ENCODE results near the gene WDR17. TPM values are rescaled to one million over a fixed set of nuclear protein-coding genes. Genes with fewer than 3 reads are reported as not detected.

The WDR17 gene
- total RNA-seq, 1 donor = 1.2 TPM

- Histone ChIP-seq H3K4me3 (ENCODE audit: low read length) (no peak overlapping the region), H3K27me3 (ENCODE audit: insufficient read depth, low read length) (no peaks in the 10 kb centered on the region), H3K9me3 (ENCODE audit: low read depth, low read length) (no peaks in the 10 kb centered on the region), H3K4me1 (ENCODE audit: insufficient read depth, low read length) (no peaks in the 10 kb centered on the region)
Observed at GRCh38 chr4:176142253-176142652, 76.6 kb downstream of the WDR17 start.

- Histone ChIP-seq H3K4me1 (ENCODE audit: insufficient read depth, low read length) (no peaks in the 10 kb centered on the region), H3K4me3 (ENCODE audit: low read length) (no peak overlapping the region), H3K9me3 (ENCODE audit: low read depth, low read length) (no peaks in the 10 kb centered on the region), H3K27me3 (ENCODE audit: insufficient read depth, low read length) (no peaks in the 10 kb centered on the region)
Observed at GRCh38 chr4:176149680-176150355, 84.2 kb downstream of the WDR17 start.

DNA sequence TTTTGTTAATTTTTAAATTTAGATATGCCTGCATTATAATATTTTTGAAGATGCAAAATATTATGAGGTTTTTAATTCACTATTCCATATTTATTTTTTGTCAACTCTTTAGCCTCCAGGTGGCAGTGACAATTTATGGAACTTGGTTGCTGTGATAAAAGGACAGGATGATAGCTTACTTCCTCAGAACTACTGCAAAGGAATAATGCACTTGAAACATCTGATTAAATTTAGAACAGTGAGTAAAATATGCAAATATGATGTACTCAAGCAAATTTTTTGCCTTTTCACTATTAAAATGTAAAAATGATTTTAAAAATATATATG lies 84.7 kb downstream of the WDR17 start:
- Histone ChIP-seq H3K4me1 (ENCODE audit: insufficient read depth, low read length) (no peaks in the 10 kb centered on the region), H3K9me3 (ENCODE audit: low read depth, low read length) (no peaks in the 10 kb centered on the region), H3K4me3 (ENCODE audit: low read length) (no peak overlapping the region), H3K27me3 (ENCODE audit: insufficient read depth, low read length) (no peaks in the 10 kb centered on the region)

DNA sequence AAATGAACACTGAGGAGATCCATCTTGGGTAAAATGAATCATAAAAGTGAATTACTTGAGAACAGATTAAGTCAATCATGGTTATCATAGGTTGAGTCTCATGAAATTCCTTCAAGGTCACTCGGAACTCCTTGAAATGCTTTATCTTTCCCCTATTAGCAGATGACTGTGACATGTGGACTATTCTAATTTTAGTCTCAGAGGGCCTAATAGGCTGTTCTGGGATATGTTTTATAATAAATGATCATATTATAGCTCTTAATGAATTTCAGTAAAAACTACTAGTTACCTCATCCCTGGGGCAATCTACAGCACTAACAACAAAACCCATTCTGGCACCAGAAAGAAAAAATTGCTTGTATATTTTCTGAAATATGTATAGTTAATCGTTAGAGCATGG lies 85.1 kb downstream of the WDR17 start:
- H3K9me3 ChIP-seq (ENCODE audit: low read depth, low read length) = no peaks in the 10 kb centered on the region
- no peak overlapping the region for H3K4me3 ChIP-seq (ENCODE audit: low read length)
- no peaks in the 10 kb centered on the region for H3K27me3 ChIP-seq (ENCODE audit: insufficient read depth, low read length)
- H3K4me1 ChIP-seq (ENCODE audit: insufficient read depth, low read length) = no peaks in the 10 kb centered on the region

DNA sequence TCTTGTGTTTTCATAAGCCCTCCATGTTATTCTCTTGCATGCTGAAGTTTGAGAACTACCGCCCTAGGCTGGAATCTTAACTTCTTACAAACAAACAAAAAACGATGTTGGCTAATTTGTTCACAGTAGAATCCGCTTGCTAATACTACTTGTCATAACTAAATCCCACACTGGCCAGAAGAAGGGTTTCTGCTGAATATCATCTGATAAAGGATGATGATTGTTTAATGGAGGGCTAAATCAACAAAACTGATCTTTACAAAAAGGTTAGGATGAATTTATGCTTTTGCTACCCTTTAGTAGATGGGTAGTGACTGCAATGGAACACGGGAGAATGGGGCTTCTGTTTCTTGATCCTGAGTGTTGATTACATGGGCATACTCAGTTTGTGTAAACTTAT lies 87.5 kb downstream of the WDR17 start:
- Histone ChIP-seq H3K4me1 (ENCODE audit: insufficient read depth, low read length) (no peaks in the 10 kb centered on the region), H3K4me3 (ENCODE audit: low read length) (no peak overlapping the region), H3K9me3 (ENCODE audit: low read depth, low read length) (no peaks in the 10 kb centered on the region), H3K27me3 (ENCODE audit: insufficient read depth, low read length) (no peaks in the 10 kb centered on the region)

GRCh38 chr4:176156656-176157055 lies 91.0 kb downstream of the WDR17 start:
- Histone ChIP-seq H3K9me3 (ENCODE audit: low read depth, low read length) (no peaks in the 10 kb centered on the region), H3K4me1 (ENCODE audit: insufficient read depth, low read length) (no peaks in the 10 kb centered on the region), H3K4me3 (ENCODE audit: low read length) (no peak overlapping the region), H3K27me3 (ENCODE audit: insufficient read depth, low read length) (no peaks in the 10 kb centered on the region)

DNA sequence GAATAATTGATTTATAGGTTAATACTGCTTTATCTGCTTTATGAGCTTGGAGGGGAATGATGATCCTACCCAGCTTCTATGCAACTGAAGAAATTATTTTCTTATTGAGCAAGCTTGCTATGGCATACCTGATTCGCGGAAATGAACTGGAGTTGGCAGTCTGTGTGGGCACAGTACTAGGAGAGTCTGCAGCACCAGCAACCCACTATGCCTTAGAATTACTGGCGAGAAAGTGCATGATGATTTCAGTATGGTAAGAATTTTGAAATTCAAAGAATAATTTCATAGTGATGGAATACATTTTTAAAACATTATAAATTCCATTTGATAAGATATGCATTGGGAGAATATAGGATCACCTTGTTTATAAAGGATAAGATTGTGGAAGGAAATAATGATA lies 97.4 kb downstream of the WDR17 start:
- Histone ChIP-seq H3K9me3 (ENCODE audit: low read depth, low read length) (no peaks in the 10 kb centered on the region), H3K4me3 (ENCODE audit: low read length) (no peak overlapping the region), H3K27me3 (ENCODE audit: insufficient read depth, low read length) (no peaks in the 10 kb centered on the region), H3K4me1 (ENCODE audit: insufficient read depth, low read length) (no peaks in the 10 kb centered on the region)

DNA sequence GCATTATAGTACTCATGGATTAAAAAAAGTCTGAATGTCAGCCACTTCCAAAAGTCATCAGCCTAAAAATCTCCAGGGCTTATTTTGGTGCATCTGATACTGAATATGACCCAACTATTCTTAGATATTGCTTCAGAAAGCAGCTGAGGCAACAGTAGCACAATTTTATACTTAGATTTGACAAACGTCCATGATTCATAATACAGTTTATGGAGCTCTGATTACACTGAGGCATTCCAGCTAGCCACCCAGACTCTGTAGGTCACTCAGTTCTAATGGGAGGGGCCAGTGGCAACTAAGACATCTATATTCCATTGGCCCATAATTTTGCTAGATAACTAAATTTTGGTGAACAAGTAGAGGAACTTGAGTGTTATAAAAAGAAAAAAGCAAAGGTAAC lies 119.4 kb downstream of the WDR17 start:
- H3K9me3 ChIP-seq (ENCODE audit: low read depth, low read length) = no peaks in the 10 kb centered on the region
- H3K4me1 ChIP-seq (ENCODE audit: insufficient read depth, low read length) = no peaks in the 10 kb centered on the region
- no peaks in the 10 kb centered on the region for H3K27me3 ChIP-seq (ENCODE audit: insufficient read depth, low read length)
- H3K4me3 ChIP-seq (ENCODE audit: low read length) = no peak overlapping the region

DNA sequence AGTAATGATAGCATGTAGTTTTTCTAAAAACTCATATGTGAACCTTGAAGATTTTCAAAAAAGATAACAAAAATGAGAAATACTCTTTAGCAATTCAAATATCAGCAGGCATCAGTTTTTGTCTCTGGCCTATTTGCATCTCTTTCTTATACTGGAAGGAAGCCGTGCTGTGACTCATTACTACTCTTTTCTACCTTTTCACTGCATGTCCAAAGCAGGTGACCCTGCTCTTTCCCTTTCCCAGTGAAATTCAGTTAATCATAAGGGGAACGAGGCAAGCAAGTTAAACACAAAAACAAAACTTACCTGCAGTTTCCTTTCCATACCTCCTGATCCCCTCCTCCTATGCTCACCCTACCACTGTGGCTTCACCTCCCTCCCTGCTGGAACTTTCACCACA lies 120.4 kb downstream of the WDR17 start:
- H3K9me3 ChIP-seq (ENCODE audit: low read depth, low read length) = no peaks in the 10 kb centered on the region
- no peak overlapping the region for H3K4me3 ChIP-seq (ENCODE audit: low read length)
- no peaks in the 10 kb centered on the region for H3K4me1 ChIP-seq (ENCODE audit: insufficient read depth, low read length)
- peaks cover 5% of the 10 kb centered on the region for H3K27me3 ChIP-seq (ENCODE audit: insufficient read depth, low read length)

DNA sequence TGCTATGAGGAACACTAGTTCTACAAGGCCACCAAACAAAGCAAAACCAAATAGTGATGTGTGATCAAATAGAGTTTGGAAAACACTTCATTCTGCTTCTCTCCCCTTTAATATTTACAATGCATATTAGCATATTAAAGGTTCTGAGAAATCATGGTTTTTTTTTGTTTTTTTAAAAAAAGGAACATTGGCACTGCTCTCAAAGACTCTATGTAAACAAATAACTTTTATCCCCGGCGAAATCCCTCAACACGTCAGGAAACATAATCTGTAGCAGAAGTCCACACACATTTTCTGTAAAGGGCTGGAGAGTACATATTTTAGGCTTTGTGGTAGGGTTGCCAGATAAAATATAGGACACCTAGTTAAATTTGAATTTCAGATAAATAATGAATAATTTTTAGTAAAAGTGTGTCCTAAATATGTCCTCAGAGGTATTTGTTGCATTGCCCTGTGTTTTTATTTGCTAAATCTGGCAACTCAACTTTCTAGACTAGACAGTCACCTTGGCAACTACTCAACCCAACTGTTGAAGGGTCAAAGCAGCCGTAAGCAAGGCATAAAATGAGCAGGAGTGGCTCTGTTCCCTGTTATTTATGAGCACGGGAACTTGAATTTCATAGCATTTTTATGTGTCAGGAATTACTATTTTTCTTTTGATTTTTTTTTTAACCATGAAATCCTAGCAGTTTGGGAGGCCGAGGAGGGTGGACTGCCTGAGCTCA lies 121.2 kb downstream of the WDR17 start:
- Histone ChIP-seq H3K4me1 (ENCODE audit: insufficient read depth, low read length) (no peaks in the 10 kb centered on the region), H3K4me3 (ENCODE audit: low read length) (no peak overlapping the region), H3K27me3 (ENCODE audit: insufficient read depth, low read length) (peaks cover 8% of the 10 kb centered on the region), H3K9me3 (ENCODE audit: low read depth, low read length) (no peaks in the 10 kb centered on the region)

- H3K27me3 ChIP-seq (ENCODE audit: insufficient read depth, low read length) = peaks cover 13% of the 10 kb centered on the region
Observed at GRCh38 chr4:176187624-176188023, 122.0 kb downstream of the WDR17 start.

GRCh38 chr4:176188654-176189053 lies 123.0 kb downstream of the WDR17 start:
- Histone ChIP-seq H3K4me1 (ENCODE audit: insufficient read depth, low read length) (no peaks in the 10 kb centered on the region), H3K4me3 (ENCODE audit: low read length) (no peak overlapping the region), H3K9me3 (ENCODE audit: low read depth, low read length) (no peaks in the 10 kb centered on the region), H3K27me3 (ENCODE audit: insufficient read depth, low read length) (peaks cover 20% of the 10 kb centered on the region)

More at GRCh38 chr4:176187624-176188023, 122.0 kb downstream of the WDR17 start:
- Histone ChIP-seq H3K4me1 (ENCODE audit: insufficient read depth, low read length) (no peaks in the 10 kb centered on the region), H3K4me3 (ENCODE audit: low read length) (no peak overlapping the region), H3K9me3 (ENCODE audit: low read depth, low read length) (no peaks in the 10 kb centered on the region)

- H3K27me3 ChIP-seq (ENCODE audit: insufficient read depth, low read length) = peaks cover 28% of the 10 kb centered on the region
- H3K4me1 ChIP-seq (ENCODE audit: insufficient read depth, low read length) = peaks cover 6% of the 10 kb centered on the region
- H3K4me3 ChIP-seq (ENCODE audit: low read length) = no peak overlapping the region
Observed at GRCh38 chr4:176189891-176190795, 124.5 kb downstream of the WDR17 start.

DNA sequence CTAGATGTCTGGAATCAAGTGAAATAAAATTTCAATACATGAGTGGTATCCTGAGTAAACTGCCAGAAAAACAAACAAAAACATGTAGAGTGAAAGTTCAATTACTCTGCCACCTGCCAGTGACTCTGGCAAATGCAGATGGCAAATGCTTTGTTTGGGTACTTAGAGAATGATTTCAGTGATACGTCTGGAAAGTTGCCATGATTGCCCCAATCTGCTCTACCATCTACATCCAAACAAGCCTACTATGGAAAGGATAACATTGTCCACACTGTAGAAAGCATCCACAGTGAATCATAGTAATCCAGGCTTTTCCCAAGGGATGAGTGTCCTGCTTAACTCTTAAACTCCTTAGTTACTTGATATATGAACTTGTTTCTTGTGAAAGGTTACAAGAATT lies 126.3 kb downstream of the WDR17 start:
- no peaks in the 10 kb centered on the region for H3K9me3 ChIP-seq (ENCODE audit: low read depth, low read length)
- peaks cover 7% of the 10 kb centered on the region for H3K4me1 ChIP-seq (ENCODE audit: insufficient read depth, low read length)
- no peak overlapping the region for H3K4me3 ChIP-seq (ENCODE audit: low read length)
- H3K27me3 ChIP-seq (ENCODE audit: insufficient read depth, low read length) = peaks cover 28% of the 10 kb centered on the region

More at GRCh38 chr4:176189891-176190795, 124.5 kb downstream of the WDR17 start:
- H3K9me3 ChIP-seq (ENCODE audit: low read depth, low read length) = no peaks in the 10 kb centered on the region

DNA sequence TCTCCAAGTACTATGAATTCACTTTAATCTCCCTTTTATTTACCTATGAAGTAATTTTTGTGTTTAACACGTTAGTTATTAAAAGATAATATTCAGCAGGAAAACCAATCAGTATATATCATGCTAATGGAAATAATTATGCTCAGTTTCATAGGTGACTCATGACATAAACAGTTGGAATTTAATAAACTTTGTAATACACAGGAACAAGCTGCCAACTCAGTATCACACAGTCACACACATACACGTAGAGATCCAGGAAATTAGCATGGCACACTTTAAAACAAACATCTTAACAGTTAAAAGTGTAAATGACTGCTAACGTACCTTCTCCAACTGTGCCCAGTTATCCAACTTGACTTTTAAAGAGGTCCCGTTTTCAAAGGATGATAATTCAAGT lies 127.5 kb downstream of the WDR17 start:
- peaks cover 28% of the 10 kb centered on the region for H3K27me3 ChIP-seq (ENCODE audit: insufficient read depth, low read length)
- H3K9me3 ChIP-seq (ENCODE audit: low read depth, low read length) = no peaks in the 10 kb centered on the region
- no peak overlapping the region for H3K4me3 ChIP-seq (ENCODE audit: low read length)
- H3K4me1 ChIP-seq (ENCODE audit: insufficient read depth, low read length) = peaks cover 7% of the 10 kb centered on the region
